ENCODE measurements around the gene CHL1.

Gene CHL1

DNA sequence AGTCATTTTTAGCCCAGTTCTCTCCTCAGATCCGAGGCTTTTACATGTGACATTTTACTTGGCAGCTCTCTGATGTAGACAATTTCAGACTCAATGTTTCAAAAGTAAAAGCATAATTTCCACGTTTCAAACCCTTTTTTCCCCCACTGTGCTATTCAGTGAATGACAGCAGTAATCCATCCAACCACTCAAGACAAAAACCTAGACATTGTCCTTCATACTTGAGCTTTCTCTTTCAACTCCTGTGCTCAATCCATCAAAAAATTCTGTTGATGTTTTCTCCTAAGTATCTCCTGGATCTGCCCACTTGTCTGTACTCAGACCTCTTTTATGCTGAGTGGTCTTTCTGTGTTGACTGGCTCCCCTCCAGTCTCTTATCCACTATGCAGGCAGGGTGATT, 214.7 kb downstream of the CHL1 start:
- DNase-seq, result no peak

DNA sequence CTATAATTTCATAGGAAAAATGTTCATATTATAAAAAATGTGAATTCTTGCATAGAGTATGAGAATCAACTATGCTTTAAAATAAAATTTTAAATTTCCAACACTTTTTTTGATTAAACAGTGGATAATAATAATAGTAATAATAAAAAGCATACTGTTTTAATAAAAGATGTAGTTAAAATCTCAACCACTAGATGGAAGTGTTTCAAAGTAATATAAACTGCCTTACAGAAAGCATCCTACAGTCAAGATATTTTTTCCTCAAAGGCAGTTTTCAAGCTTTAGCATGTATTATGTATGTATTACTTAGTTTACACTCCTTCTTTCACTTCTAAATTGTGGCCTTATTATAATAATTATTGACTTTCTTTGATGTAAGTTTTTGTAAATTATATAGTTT, 217.5 kb downstream of the CHL1 start:
- peak; percentile 9 for DNase-seq

DNA sequence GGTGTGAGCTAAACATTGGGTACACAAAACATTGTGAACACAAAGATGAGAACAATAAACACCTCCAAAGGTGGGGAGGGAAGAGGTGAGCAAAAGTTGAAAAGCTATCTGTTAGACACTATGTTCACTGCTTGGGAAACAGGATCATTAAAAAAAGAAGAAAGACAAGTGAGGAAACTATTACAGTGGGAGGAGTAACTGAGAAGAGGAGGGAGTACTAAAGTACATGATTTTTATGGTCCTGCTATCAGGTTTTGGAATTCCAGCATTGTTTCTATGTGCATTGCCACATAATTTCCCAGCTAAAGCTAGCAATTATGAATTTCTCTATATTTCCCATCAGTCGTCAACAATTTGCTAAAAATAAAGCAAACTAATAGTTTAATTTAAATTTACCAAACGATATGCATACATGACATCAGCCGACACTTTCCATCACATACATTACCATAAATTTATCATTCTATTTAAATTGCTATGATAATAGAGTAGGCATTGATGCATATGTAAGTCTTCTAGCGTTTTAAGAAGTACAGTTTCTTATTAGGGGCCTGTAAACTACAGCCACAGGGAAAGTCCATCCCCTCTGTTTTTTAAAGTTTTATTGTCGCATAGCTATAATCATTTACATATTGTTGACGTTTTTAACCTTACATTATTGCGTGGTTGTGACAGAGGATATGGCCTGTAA, 221.8 kb downstream of the CHL1 start:
- DNase-seq, result no peak

DNA sequence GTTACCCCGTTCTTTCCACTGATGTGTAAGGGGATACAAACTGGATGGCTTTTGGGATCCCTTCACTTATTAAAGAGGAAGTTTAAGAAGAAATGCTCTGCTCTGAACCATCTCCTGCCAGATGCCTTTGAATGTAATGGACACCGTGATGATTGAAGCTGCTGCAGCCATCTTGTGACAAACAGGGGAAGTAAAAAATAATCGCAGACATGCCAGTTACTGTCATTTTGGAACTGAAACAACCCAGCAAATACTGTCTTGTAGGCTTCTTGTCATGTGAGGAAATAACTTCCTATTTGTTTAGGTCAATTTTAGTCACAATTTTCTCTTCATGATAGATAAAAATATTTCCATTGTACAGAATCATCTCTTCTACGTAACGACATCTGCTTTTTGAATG, 224.0 kb downstream of the CHL1 start:
- DNase-seq, result no peak

DNA sequence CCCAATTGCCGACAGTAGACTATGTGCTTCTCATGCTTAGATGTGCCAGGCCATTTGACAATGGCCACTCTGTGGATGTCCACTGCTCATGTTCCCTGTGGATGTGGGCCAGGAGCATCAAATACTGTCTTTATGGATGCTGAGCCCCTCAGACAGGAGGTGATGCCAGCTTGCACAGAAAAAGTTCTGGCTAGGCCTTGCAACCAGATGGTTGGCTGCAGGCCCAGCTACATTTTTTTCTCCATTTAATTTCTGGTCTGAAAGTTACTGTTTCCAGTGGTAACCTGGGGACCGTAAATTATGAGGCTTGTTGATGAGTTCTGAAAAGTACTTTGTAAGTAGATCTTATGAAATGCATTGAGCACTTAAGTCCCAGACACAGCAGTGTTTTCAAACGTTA, 228.5 kb downstream of the CHL1 start:
- no peak for DNase-seq

DNA sequence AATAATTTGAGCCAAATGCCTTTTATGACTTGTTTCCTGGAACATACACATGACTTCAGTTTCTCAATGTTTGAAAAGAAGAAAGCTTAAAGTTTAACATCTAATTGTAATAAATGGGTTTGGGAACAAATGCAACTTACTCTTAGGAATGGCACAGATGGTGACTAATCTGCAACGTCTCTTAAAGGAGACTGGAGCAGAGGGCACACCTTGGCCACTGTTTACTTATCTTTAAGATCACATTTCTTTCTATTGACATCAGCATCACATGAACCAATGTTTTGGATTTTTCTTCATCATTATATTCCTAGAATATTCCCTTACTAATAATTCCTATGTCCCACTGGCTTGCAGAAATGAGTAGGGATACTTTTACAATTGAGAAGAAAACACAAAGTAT, 229.5 kb downstream of the CHL1 start:
- DNase-seq, result no peak

DNA sequence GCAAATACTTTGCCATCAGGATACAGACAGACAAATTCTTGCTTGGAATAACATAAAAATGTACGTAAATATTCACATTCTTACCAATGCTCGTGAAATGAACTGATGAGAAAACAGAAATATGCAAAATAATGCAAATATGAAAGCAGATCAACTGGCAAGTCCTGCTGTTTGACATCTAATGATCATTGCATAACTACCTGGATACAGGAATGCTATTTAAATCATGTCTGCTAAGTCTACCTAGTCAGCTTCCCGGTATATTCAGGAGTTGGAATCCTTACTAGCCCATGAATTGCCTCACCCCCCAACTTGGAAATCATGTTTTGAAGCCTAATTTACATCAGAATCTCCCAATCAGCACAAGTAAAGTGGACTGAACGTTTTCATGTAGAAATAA, 230.6 kb downstream of the CHL1 start:
- no peak for DNase-seq

DNA sequence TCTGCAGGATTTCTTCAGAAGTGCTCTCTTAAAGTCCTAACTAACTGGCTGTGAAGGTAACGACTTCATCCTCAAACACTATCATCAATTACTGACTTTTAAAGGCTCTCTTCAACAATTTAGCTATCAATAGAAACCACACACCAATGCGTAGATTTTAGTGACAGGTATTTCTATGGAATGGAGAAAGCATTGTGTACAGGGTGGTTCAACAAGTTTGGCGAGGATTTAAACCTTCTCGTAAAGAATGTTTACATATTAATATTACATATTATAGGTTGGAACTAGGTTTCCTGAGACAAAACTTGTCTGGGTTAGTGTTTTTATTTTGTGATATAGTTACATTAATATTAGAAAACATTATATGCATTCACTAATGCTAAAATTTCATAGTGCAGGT, 233.6 kb downstream of the CHL1 start:
- no peak for DNase-seq

DNA sequence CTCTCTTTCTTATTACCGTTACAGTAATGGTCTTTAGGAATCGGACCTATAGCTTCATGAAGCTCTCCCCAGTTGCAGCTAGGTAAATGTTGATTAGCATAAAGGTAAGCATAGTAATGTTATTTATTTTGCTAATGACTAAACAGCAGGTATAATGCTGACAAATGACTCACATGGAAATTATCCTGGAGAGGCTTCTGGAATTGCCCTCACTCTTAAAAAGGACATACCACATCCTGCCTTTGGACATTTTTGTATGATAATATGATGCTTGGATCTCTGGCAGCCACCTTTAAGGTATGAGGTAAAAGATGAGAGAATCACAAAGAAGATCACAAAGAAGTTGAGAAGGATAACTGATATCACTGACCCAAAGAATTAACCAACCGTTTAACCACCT, 238.6 kb downstream of the CHL1 start:
- no peak for DNase-seq

DNA sequence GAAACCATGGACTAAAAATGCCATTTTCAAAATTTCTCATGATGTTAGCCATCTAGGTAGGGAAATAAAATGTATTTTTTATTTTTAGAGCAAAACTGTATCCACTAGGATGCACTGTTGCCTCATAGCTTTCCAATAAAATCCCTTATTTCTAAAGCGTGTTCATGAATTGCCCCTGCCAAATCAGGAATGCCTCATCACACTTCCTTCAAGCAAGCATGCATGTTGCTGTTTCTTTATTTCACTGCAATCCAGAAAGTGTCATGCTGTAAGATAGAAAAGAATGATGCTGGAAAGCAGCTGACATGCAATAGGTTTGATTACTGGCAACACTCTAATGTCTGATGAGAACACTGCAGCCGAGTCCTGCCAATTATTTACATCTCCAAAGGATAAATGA, 239.5 kb downstream of the CHL1 start:
- DNase-seq, result no peak

DNA sequence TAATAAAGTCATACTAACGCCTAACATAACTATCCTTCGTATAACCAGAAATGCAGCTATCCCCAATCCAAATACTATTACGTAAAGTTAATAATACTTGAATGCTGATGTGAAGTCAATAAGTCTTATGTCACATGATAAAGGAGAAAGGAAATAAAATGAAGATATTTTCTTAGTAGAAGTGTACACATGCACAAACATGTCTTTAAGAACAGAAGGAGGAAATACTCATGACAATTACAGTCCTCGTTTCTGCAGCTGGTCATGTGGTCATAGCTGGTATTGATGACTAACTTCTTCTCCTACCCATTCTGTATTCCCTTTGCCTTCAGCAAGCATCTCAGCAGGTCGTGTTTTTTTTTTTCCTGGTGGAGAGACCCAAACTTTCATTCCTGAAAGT, 244.3 kb downstream of the CHL1 start:
- DNase-seq, result no peak

DNA sequence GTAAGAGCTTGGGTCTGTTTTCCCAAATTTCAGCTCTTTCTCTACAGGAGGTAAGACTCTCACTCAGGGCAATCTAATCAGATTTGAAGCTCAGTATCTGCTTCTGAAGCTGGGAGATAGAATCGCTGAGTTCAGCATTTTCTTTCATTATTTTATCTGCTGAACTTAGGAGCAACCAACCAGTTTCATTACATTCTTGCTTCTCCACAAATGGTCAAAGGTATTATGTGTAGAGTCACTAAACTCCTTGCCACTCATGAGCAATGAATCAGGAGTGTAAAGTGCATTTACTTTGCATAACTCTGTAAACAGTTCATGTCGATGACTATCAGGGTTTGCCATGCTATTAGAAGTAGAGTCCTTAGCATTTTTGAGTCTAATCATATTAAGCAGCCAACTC, 249.4 kb downstream of the CHL1 start:
- DNase-seq, result no peak

DNA sequence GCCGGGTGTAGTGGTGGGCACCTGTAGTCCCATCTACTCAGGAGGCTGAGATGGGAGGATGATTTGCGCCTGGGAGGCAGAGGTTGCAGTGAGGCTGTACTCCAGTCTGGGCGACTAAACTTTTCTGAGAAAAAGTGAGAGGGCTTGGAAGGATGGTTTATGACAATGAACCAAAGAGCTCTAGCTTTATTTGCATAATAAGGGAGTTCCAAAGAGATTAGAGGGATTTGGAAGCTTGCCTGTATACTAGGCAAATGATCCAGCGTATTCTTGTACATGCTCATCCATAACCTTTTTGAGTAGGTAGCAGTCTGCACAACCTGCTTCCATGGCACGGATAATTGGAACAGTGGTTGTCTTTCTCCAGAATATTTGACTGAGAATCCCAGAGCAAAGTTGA, 251.1 kb downstream of the CHL1 start:
- DNase-seq, result no peak

DNA sequence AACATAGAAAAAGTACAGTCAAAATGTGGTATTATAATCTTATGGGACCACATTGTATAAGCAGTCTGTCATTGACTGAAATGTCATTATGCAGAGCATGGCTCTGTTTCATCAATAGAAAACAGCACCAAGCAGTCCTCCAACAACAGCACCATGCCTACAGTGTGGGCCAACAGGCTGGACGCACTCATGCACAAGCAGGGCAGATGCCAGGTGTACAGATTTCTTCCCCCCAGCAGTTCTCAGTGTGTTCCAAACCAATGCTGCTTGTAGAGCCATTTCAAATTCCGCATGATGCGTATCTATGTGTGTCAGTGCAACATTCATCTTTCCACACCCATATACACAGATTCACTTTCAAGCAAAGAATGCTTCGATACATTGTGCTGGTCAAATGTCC, 253.1 kb downstream of the CHL1 start:
- DNase-seq, result no peak

DNA sequence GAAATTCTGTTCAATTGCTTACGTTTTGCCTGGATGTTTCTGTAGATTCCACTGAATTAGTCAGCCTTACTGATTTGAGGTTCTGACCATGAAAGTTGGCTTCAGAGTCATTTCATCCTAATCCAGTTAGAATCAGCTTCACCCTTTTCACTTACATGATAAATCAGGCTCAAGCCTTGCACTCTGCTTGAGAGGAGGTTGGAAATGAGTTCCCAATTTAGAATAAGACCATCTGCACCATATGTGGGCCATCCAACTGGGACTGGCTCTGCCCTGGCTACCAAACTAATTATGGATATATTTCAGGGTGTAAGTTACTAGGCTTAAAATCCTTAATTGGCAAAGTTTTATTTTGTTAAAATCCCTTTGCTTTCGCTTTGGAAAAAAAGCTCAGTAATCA, 255.7 kb downstream of the CHL1 start:
- no peak for DNase-seq

DNA sequence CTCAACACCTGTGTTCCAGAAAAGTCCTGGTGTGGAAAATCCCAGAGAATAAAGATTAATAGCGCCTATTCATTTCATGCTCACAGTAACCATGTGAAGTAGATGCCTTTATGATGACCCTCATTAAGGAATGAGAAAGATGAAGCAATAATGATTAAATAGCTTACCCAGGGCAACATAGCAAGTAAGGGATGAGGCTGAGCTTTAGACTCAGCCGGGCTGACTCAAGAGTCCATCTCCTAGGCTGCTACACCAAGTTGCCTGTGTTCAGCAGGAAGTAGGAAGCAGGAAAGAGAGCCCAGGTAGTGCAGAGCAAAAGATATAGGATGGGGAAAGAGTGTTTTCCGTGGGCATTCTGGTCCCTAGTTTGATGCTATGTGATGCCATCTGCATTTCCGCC, 256.5 kb downstream of the CHL1 start:
- no peak for DNase-seq

DNA sequence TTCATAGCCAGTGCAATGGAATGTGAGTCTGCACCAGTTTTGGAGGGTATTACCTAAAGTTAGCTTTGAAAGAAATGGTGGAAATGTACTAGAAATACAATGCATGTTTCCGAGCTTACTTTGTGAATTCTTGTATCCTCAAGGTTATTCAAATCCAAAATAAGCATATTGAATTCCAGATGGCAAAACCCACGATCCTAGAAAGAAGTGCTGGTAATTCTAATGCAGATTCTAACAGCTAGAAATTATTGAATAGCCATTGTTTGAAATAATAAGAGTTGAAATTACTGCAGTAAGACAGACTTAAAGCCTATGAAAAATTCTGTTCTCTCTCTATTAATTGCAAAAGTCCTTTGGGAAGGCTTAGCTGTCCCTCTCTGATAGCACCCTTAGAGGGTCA, 258.4 kb downstream of the CHL1 start:
- DNase-seq, result no peak

DNA sequence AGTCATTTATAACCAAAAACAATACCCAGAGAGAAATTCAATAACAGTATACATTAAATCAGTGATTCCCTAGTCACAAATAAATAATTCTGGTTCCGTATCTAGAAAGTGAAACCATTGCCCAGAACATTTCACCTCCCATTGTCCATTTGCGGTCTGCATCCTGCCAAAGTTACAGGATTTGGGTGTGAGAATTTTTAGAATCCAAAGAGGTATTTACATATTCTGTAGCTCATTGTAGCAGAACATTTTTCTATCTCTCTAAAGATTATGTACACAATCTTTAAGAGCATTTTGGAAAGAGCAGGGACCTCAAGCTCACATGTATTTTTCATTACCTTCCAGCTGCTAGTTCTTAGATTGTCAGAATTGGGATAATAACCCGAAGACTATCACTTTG, 261.6 kb downstream of the CHL1 start:
- DNase-seq, result no peak

DNA sequence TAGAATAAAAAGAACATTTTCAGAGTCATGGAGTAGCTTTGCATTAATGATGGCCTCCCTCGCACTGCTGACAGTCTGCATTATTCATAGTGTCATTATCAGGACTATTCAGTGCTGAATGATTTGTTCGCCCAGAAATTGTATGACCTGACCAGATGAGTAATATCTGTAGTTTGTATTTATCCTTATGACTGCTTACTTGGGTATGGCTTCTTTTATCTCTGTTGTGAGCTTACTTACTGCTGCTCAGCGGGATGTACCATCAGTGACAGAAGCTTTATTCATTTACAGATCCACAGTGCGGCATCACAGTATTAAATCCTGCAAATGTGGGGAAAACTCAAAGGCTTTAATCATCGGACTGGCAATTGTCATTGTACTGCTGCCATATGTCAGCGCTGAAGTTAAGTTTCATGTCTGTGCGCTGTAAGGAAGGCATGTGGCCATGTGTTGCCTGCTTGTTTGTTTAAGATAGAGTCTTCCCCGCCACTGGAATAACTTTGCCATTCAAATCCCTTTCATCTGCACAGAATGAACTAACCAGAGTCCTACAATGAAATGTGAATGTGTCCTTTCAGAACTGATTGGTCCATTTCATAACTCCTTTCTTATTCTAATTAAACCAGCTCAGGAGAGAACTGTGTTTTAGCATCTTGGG, 262.2 kb downstream of the CHL1 start:
- DNase-seq, result no peak
